Calu3 (cell line): ENCODE measurements around the gene ATP2C1. TPM values are rescaled to one million over a fixed set of nuclear protein-coding genes. Genes with fewer than 3 reads are reported as not detected.

Source experiments
- BruUV-seq: library from RNA; stranded (reverse); fragments of 400-500 nt; replicated peaks from 2 replicates; lab custom pipeline; 2021; lab: Mats Ljungman, UMichigan
- CTCF ChIA-PET: fragments of 300-600 bp; sonication (Branson Sonifier 250); formaldehyde crosslinking; loops from one replicate; lab custom pipeline; 2022; ENCODE audit warnings: antibody characterized with exemption; lab: Charles Lee
- DNase-seq: peaks from one replicate; pipeline ENCODE4 v3.0.0; 2022
- H3K27ac Mint-ChIP-seq: one replicate; pipeline ENCODE4 v1.8.0; 2022; ENCODE audit warnings: mixed read lengths; ENCODE audit not compliant: unreplicated experiment
- H3K27me3 Mint-ChIP-seq: one replicate; pipeline ENCODE4 v1.8.0; 2022; ENCODE audit warnings: mixed read lengths; ENCODE audit not compliant: unreplicated experiment
- H3K36me3 Mint-ChIP-seq: one replicate; pipeline ENCODE4 v1.8.0; 2022; ENCODE audit warnings: mild to moderate bottlenecking, moderate library complexity, mixed read lengths; ENCODE audit not compliant: insufficient read depth, unreplicated experiment
- H3K4me1 Mint-ChIP-seq: one replicate; pipeline ENCODE4 v1.8.0; 2022; ENCODE audit warnings: mild to moderate bottlenecking, low read depth, mixed read lengths; ENCODE audit not compliant: unreplicated experiment
- H3K4me3 Mint-ChIP-seq: one replicate; pipeline ENCODE4 v1.8.0; 2022; ENCODE audit warnings: mild to moderate bottlenecking, low read depth, moderate library complexity, mixed read lengths; ENCODE audit not compliant: unreplicated experiment
- H3K9me3 Mint-ChIP-seq: one replicate; pipeline ENCODE4 v1.8.0; 2022; ENCODE audit warnings: low read depth, mixed read lengths; ENCODE audit not compliant: unreplicated experiment
- intact Hi-C: fragments of 100-400 bp; cut with micrococcal nuclease; formaldehyde crosslinking; loops from one replicate; pipeline ENCODE4 v1.10.0; 2022; ENCODE audit not compliant: unreplicated experiment
- total RNA-seq: library from RNA; stranded (reverse); gene quantifications from 2 replicates; pipeline ENCODE4 v1.2.3, GENCODE V29; 2022
- TF ChIP-seq, protein P1 (sequence below): fragments of 200-600 bp; IDR thresholded peaks from one replicate; pipeline ENCODE4 v1.8.0; 2022; ENCODE audit warnings: antibody characterized with exemption; ENCODE audit not compliant: unreplicated experiment

ATP2C1 gene
- total RNA-seq, 1 experiment from 2014 or later = 361 TPM

DNA sequence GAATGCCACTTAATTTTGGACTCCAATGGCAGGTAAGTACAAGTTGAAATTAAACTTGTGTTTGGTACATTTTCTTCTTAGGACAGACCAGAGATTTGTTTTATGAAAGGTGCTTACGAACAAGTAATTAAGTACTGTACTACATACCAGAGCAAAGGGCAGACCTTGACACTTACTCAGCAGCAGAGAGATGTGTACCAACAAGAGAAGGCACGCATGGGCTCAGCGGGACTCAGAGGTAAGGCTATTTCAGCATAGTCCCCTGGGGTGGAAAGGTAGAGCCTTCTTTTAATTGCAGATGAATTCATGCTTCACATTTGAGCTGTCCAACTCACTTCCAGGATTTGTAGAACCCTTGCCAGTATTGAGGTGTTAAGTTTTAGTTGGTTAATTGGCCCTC lies 81.4 kb downstream of the ATP2C1 start:
- Mint-ChIP-seq H3K4me1 (no peaks in the 10 kb centered on the region), H3K36me3 (peaks cover 3% of the 10 kb centered on the region), H3K4me3 (no peak overlapping the region), H3K27me3 (no peaks in the 10 kb centered on the region), H3K9me3 (no peaks in the 10 kb centered on the region), H3K27ac (no peak overlapping the region)
- TF ChIP-seq, protein P1, sequence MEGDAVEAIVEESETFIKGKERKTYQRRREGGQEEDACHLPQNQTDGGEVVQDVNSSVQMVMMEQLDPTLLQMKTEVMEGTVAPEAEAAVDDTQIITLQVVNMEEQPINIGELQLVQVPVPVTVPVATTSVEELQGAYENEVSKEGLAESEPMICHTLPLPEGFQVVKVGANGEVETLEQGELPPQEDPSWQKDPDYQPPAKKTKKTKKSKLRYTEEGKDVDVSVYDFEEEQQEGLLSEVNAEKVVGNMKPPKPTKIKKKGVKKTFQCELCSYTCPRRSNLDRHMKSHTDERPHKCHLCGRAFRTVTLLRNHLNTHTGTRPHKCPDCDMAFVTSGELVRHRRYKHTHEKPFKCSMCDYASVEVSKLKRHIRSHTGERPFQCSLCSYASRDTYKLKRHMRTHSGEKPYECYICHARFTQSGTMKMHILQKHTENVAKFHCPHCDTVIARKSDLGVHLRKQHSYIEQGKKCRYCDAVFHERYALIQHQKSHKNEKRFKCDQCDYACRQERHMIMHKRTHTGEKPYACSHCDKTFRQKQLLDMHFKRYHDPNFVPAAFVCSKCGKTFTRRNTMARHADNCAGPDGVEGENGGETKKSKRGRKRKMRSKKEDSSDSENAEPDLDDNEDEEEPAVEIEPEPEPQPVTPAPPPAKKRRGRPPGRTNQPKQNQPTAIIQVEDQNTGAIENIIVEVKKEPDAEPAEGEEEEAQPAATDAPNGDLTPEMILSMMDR = no peak
- intact Hi-C loops = no loop called here
- BruUV-seq = no TSS peak
- CTCF ChIA-PET = interaction anchor here (0.6 kb wide), 1 partner anchor 10 kb away, joined by 3 read pairs; no protein-coding TSS in a partner anchor
- DNase-seq = no peak

DNA sequence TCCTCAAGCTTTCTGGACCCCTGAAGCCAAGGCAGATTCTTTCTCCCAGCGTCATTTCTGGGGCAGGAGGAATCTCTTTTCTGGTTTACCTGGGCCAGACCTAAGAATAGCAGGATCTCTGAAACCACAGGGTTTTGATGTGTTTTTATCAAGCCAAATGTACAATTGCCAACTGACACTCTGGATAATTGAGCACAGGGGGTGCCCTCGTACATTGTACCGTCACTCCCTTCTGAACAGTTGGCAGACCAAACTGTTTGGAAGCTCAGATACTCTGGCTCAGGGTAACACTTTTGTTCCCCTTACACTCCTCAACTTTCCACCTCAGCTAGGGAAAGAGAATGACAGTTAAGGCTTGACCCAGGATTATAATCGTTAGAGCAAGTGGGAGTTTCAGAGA lies 82.8 kb downstream of the ATP2C1 start:
- H3K36me3 Mint-ChIP-seq = no peaks in the 10 kb centered on the region
- H3K4me1 Mint-ChIP-seq = no peaks in the 10 kb centered on the region
- H3K4me3 Mint-ChIP-seq = no peak overlapping the region
- CTCF ChIA-PET = no interaction called here
- intact Hi-C loops = no loop called here
- TF ChIP-seq, protein P1 = no peak
- no peaks in the 10 kb centered on the region for H3K9me3 Mint-ChIP-seq
- no TSS peak for BruUV-seq
- H3K27me3 Mint-ChIP-seq = no peaks in the 10 kb centered on the region
- no peak overlapping the region for H3K27ac Mint-ChIP-seq
- DNase-seq = no peak

DNA sequence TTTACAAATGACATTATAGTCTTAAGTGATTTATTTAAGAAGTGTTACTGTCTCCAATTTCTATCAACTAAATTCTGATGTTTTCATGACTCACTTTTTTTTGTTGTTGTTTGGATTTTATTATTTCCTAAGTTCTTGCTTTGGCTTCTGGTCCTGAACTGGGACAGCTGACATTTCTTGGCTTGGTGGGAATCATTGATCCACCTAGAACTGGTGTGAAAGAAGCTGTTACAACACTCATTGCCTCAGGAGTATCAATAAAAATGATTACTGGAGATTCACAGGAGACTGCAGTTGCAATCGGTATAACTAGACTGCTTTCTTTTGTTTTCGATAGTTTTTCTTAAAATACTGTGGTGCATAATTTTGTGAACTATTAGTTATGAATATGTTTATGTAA lies 85.2 kb downstream of the ATP2C1 start:
- H3K4me3 Mint-ChIP-seq = no peak overlapping the region
- no peaks in the 10 kb centered on the region for H3K9me3 Mint-ChIP-seq
- H3K27ac Mint-ChIP-seq = no peak overlapping the region
- H3K27me3 Mint-ChIP-seq = no peaks in the 10 kb centered on the region
- no peaks in the 10 kb centered on the region for H3K36me3 Mint-ChIP-seq
- no peaks in the 10 kb centered on the region for H3K4me1 Mint-ChIP-seq
- intact Hi-C loops = no loop called here
- no peak for DNase-seq
- no TSS peak for BruUV-seq
- TF ChIP-seq, protein P1 = no peak
- CTCF ChIA-PET = no interaction called here

DNA sequence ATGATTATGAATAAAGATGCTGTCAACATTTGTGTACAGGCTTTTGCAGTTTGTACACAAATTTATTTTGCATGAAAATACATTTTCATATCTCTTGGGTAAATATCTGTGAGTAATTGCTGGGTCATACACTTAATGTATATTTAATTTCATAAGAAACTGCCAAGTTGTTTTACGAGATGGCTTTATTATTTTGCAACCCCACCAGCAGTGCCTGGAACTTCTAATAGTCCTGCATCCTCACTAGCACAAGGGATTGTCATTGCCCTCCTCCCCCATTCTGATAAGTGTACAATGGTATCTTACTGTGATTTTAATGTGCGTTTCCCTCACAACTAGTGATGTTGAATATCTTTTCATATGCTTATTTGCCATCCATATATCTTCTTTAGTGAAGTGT lies 87.6 kb downstream of the ATP2C1 start:
- H3K4me1 Mint-ChIP-seq = no peaks in the 10 kb centered on the region
- no peak overlapping the region for H3K27ac Mint-ChIP-seq
- no peak overlapping the region for H3K4me3 Mint-ChIP-seq
- TF ChIP-seq, protein P1 = no peak
- intact Hi-C loops = no loop called here
- no peak for DNase-seq
- CTCF ChIA-PET = no interaction called here
- no peaks in the 10 kb centered on the region for H3K27me3 Mint-ChIP-seq
- no TSS peak for BruUV-seq
- H3K9me3 Mint-ChIP-seq = no peaks in the 10 kb centered on the region
- H3K36me3 Mint-ChIP-seq = peaks cover 5% of the 10 kb centered on the region
